ENCODE data around the gene TMEM170A.

GRCh38 chr16:75479421-75479990, 15.0 kb upstream of the TMEM170A start:
- TF ChIP-seq CTCF (optimal IDR thresholded peaks at IDR 0.05 in 1 of 3, IDR thresholded peaks at IDR 0.05 in 1 of 3, conservative IDR thresholded peaks at IDR 0.05 in 1 of 3; ENCODE audit: extremely low read depth in 1 of 3, insufficient read depth in 2 of 3, low read length in 3 of 3): no peak
- TF ChIP-seq EZH2 (IDR thresholded peaks at IDR 0.05; ENCODE audit: low read length): no peak

All from keratinocyte (primary cell).